Erythroblast (primary cell): ENCODE data around the gene PROSER3.

Source experiments
- DNase-seq, 2 experiments: peaks; one replicate each; lab custom pipeline; 2025; lab: John Stamatoyannopoulos, UW
- GATA1 ChIP-seq: IDR thresholded peaks from 2 replicates; pipeline ENCODE4 v1.6.1; 2011; ENCODE audit warnings: low read depth, mild to moderate bottlenecking, control low read depth, low read length, moderate library complexity
- POLR2A ChIP-seq: IDR thresholded peaks from 2 replicates; pipeline ENCODE4 v1.6.1; 2011; ENCODE audit warnings: mild to moderate bottlenecking, low read length

Gene PROSER3

DNA sequence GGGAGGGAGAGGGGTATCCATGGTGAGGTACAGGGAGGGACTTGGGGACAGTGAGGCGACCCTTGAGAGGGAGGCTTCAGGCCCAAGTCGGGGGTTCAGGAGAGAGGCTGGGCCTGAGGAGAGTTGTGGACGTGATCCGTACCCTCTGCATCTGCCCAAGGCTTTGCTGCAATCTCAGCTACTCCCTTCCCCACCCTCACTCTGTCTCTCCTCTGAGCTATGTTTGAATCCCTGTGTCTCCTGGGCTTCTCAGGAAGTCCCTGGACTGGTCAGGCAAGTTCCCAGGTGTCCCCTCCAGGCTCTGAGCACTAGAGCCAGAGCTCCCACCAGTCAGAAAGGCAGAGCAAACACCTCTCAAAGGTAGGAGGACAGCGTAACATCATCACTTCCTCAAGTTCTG, 7.8 kb upstream of the PROSER3 start:
- no peak for TF ChIP-seq POLR2A
- no peak for TF ChIP-seq GATA1
- DNase-seq: no peak

DNA sequence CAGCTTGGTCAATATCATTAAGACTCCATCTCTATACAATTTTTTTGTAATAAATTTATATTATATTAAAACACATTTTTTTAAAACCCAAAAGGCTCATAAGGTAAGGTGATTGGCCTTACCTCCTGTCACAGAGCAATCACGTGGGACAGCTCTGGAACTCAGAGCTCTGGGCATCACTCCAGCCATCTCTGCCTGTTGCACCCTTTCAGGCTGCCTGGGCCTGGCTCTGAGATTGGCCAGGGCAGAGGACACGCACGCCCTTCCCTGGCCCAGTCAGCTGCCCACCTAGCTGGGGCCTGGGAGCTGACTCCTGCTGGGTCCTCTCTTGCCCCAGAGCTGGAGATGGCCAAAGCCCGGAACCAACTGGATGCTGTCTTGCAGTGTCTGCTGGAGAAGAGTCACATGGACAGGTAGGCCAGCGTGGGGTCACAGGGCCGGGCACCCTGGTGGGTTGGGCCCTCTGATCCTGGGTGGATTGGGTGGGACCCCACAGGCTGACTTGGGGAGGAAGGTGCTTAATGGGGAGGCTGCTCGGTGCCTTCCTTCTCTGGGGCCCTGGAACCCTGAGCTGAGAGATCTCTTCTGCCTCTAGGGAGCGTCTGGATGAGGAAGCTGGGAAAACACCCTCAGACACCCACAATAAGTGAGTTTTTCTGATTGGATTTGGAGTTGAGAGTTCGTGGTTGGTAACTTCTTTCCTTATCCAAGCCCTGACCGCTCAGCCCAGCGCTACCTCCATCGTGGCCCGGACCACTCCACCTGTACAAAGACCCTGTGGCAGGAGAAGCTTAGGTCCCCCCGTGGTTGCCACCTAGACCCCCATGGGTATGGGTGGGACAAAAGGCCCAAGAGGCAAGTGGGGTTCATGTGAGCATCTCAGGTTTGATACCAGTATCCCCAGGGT, 5.9 kb upstream of the PROSER3 start:
- no peak for DNase-seq
- no peak for TF ChIP-seq POLR2A
- TF ChIP-seq GATA1: no peak

DNA sequence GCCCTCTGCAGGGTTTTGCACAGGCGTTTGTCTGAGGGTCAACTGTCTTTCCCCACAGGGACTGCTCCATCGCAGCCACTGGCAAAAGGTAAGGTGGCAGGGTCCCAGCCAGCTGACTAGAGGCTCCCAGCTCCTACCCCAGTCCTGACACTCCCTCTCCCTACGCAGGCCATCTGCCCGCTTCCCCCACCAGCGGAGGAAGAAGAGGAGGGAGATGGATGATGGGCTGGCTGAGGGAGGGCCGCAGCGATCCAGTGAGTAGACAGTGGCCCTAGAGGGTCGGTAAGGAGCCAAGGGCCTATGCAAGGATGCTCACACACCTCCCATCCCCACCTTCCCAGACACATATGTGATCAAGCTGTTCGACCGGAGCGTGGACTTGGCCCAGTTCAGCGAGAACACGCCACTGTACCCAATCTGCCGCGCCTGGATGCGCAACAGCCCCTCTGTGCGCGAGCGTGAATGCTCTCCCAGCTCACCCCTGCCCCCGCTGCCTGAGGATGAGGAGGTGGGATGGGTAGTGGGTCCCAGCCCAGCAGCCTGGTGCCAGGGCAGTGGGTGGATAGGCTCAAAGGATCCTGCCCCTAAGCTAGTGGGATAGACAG, 5.1 kb upstream of the PROSER3 start:
- DNase-seq: no peak
- no peak for TF ChIP-seq GATA1
- TF ChIP-seq POLR2A: no peak

- TF ChIP-seq GATA1 (no peak), POLR2A (no peak)
- no peak for DNase-seq
Measured at GRCh38 chr19:35753634-35754369, 4.2 kb upstream of the PROSER3 start.

DNA sequence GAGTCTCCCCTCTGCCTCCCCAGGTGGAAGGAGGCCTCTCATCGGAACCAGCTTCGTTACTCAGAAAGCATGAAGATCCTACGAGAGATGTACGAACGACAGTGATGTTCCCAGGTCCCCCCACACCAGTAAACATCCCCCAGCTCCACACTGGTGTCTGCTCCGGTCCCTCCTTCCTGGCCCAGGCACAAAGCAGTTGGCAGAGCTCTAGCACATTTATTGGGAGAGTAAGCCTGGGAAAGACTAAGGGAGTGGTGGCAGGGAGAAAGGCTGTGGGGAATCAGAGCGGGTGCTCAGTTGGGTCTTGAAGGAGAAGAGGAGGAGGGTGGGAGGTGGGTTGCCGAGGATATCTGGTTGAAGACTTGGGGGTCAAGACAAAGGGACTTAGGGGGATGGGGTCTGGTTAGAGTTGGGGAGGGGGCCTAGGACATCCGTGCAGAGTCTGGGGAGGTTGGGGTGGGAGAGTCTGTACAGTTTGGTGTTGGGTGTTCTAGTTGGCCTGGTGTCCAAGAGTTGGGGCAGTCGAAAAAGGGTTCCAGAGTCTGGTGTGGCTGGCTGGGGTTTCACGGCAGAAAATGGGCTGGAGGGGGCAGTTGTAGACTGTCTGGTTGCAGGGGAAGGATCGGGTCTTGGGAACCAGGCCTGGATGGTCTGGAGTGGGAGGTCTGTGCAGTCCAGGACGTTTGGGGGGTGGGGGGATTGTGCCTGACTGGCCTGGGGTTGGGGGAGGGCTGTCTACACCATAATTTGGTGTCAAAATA, 3.4 kb upstream of the PROSER3 start:
- TF ChIP-seq GATA1 (no peak), POLR2A (no peak)
- no peak for DNase-seq

GRCh38 chr19:35755131-35755549, 2.8 kb upstream of the PROSER3 start:
- DNase-seq: no peak
- TF ChIP-seq POLR2A (no peak), GATA1 (no peak)

- DNase-seq: peak; percentile 65 to 78
- no peak for TF ChIP-seq POLR2A
- no peak for TF ChIP-seq GATA1
Measured at GRCh38 chr19:35755550-35756376, 2.2 kb upstream of the PROSER3 start.

DNA sequence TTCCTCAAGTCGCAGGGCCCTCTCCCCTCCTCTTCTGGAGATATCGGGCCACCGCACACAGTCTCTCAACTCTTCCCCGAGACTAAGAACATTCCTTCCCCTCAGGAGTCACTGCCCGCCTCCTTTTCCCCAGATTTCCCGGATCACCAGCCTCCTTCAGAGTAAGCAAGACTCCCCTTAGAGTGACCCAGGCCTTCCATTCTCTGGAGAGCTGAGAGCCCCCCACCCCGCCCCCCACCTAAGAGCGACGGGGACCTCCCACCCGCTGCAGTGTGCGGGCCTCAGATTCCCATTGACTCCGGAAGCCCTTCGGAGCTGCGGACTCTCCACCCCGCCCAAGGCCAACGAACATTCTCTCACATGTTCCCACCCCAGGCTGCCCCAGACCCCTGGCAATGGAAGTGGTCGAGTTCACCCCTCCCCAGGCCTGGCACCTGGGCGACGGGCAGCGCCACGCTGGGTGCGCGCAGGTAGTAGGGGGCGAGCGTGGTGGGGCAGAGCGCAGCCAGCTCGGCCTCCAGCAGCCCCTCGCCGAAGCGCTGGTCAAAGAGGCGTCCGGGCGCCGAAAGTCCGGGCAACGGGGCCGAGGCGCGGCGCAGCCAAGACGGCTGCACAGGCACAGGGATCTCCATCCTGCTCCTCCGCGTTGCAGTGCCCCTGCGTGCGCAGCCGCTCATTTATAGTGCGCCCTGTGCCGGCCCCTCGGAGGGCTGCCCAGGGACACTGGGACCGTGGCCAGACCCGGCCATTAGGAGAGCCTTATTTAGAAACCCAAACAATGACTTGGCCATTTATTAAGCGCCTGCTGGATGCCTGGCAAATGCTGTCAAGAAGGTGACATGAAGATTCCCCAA, 1.4 kb upstream of the PROSER3 start, which contains the start of gene HSPB6:
TSS of gene HSPB6 (minus strand) at position 653 of the 854 bp plus-strand sequence. CDS start at position 632, 21 bp downstream.
- peak; percentile 54 to 61 for DNase-seq
- no peak for TF ChIP-seq GATA1
- TF ChIP-seq POLR2A: no peak

GRCh38 chr19:35757231-35757748, 686 bp upstream of the PROSER3 start:
- TF ChIP-seq GATA1: no peak
- TF ChIP-seq POLR2A: no peak
- peak; percentile 83 to 86 for DNase-seq

DNA sequence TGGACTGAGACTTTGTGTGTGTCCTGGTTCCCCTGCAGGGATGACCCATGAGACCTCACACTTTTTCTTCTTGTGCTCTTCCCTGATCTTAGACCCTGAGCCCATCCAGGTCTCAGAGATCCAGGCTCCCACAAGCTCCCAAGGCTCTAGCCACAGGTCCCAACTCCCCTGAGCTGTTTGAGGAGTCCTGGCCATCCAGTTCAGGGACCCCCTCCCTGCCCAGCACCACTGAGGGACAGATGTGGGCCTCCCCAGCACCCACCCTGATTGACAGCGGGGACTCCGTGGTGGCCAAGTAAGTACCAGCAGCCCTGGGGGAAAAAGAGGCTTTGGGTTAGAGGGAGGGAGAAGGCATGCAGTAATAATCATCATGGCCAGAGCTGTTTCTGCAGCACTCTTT, 1.7 kb downstream of the PROSER3 start:
- TF ChIP-seq POLR2A (no peak), GATA1 (no peak)
- no peak for DNase-seq

DNA sequence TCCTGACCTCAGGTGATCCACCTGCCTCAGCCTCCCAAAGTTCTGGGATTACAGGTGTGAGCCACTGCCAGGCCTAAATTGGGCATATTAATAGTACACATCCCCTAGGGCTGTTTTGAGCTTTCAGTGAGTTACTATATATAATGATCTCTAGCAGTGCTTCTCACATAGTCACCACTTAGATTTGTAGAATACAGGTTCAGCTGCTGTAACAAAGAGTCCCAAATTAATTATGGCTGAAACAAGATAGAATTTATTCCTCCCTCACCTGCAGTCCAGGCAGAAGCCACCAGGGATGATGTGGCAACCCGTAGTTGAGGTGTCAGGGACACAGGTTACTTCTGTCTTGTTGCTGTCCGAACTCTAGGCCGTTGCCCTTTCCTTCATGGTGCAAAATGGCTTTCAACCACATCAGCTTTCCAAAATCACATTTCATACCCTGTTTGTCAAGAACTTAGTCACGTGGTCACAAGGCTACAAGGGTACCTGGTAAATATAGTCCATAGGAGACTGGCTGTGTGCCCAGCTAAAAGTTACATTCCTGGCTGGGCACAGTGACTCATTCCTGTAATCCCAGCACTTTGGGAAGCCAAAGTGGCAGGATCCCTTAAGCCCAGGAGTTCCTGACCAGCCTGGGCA, 2.9 kb downstream of the PROSER3 start:
- TF ChIP-seq POLR2A: no peak
- no peak for DNase-seq
